KBM-7 (cell line): ENCODE results near the gene DENND1A.

Source experiments
- DNase-seq: peaks from one replicate; pipeline ENCODE4 v3.0.0-alpha.2; 2015
- in situ Hi-C: fragments of 300-500 bp; cut with MboI; formaldehyde crosslinking; loops from 2 replicates; pipeline ENCODE4 v1.14.3; 2020; ENCODE audit warnings: low sequenced_read_pairs, low pct_unique_long_range_greater_than_20kb, mixed read lengths

The DENND1A gene

GRCh38 chr9:123622711-123623241 lies 307.1 kb downstream of the DENND1A start:
- in situ Hi-C loops = no loop called here
- DNase-seq = no peak

- in situ Hi-C loops = no loop called here
- DNase-seq = no peak
Observed at GRCh38 chr9:123620239-123620638, 309.7 kb downstream of the DENND1A start.

GRCh38 chr9:123617952-123618678 lies 311.8 kb downstream of the DENND1A start:
- no peak for DNase-seq
- in situ Hi-C loops = no loop called here

DNA sequence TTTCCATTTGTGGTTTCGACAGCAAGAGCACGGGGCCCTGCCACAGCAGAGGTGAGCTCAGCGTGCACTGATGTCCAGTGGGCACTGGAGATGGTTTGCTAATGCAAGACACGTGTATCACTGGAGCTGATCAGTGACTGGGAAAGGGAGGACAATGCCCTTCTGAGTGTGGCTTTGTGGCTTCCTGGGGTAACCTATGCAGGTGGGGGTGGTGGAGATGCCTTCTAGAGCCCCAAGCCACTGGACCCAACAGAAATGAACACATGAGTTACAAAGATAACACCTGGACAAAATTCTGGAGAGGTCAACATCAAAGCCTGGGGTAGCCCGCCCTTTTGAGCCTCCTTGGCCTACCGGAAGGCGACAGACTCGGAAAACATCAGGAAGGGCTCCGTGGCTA lies 312.6 kb downstream of the DENND1A start:
- DNase-seq = no peak
- in situ Hi-C loops = no loop called here

DNA sequence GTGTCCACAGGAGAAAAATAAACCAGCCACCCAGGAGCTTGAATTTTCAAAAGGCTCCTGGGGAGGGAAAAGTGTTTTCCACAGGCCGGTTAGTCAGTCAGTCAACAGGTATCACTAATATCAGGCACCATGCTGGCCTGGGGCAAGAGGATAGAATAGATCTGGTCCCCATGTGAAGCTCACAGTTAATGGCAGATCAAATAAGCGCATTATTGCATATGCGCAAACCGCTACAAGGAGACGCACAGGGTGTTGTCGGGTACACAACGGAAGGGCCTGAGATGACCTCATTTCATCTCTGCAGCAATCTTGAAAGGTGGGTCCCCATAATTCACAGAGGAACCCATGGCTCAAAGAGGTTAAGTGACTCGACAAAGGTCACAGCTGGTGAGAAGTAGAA lies 313.2 kb downstream of the DENND1A start:
- no peak for DNase-seq
- in situ Hi-C loops = no loop called here

DNA sequence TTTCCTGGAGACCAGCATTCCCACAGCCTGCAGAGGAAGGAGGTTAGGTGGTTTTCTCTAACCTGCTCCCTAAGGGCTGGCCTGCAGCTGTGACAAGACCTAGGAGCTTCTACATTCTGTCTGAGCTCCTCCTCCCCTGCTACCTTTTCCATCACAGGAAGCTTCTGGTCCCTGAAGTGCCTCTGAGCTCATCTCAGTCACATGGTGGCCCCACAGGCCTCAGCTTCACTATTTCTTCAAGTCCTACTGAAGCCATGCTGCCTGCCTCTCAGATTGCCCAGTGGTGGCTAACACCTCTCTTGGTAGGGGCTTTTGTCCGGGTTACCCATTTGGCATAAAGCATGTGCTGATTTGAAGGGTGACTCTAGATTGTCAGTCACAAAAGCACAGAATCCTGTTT lies 314.5 kb downstream of the DENND1A start:
- in situ Hi-C loops = no loop called here
- no peak for DNase-seq

- DNase-seq = no peak
- in situ Hi-C loops = no loop called here
Observed at GRCh38 chr9:123614306-123615263, 315.3 kb downstream of the DENND1A start.

- in situ Hi-C loops = no loop called here
- no peak for DNase-seq
Observed at GRCh38 chr9:123611226-123611625, 318.7 kb downstream of the DENND1A start.

GRCh38 chr9:123609844-123610243 lies 320.1 kb downstream of the DENND1A start:
- DNase-seq = no peak
- in situ Hi-C loops = no loop called here

DNA sequence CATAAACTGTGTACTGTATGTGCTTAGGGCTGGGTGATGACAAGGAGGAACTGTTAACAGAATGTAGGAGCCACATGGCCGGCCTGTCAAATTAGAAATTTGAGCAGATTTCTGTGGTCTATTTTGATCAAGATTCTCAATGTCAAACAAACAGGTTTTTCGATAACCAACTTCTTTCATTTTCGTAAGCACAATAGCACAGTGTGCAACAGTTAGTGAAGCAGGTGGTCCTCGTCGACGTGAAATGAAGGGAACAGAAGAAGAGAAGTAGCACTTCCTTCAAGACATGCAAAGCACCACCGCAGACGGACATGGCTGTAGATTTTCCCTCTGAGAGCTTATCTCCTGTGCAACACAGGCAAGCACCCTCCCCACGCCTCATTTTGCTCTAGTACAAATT lies 321.8 kb downstream of the DENND1A start:
- DNase-seq = no peak
- in situ Hi-C loops = no loop called here

- in situ Hi-C loops = no loop called here
- no peak for DNase-seq
Observed at GRCh38 chr9:123607479-123607878, 322.4 kb downstream of the DENND1A start.

- DNase-seq = no peak
- in situ Hi-C loops = no loop called here
Observed at GRCh38 chr9:123606141-123606540, 323.8 kb downstream of the DENND1A start.

- DNase-seq = no peak
- in situ Hi-C loops = no loop called here
Observed at GRCh38 chr9:123605286-123605685, 324.6 kb downstream of the DENND1A start.

GRCh38 chr9:123604861-123605260 lies 325.1 kb downstream of the DENND1A start:
- in situ Hi-C loops = no loop called here
- no peak for DNase-seq

- no peak for DNase-seq
- in situ Hi-C loops = no loop called here
Observed at GRCh38 chr9:123601828-123602227, 328.1 kb downstream of the DENND1A start.

GRCh38 chr9:123599781-123600180 lies 330.1 kb downstream of the DENND1A start:
- no peak for DNase-seq
- in situ Hi-C loops = no loop called here

DNA sequence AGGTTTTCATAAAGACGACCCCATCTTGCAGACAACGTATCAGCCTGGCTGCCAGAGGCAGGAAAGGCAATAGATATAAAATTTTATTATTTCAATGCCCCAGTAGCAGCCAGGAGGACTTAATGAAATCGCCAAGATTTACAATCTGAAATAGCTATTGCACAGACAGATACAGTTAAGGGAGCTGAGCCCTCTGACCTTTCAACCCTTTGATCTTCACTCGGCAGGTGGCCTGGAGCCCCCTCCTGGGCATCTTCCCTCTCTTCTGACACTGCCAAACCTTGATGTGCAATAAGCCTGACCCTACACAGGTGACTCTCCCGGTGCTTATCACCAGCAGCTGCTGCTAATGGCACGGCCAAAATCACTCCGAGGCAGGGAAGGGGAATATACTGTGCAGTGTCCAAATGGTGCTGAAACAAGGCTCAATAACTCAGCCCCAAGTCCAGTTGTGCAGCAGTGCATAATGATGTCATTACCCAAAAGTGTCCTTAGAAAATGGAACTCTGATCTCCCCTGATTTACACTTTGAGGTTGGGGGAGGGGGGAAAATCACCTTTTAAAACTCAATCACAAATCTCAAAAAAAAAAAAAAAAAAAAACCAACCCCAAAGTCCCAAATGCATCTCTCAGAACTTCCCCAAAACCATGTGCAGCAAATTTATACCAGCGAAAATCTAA lies 331.9 kb downstream of the DENND1A start:
- in situ Hi-C loops = no loop called here
- DNase-seq = no peak

DNA sequence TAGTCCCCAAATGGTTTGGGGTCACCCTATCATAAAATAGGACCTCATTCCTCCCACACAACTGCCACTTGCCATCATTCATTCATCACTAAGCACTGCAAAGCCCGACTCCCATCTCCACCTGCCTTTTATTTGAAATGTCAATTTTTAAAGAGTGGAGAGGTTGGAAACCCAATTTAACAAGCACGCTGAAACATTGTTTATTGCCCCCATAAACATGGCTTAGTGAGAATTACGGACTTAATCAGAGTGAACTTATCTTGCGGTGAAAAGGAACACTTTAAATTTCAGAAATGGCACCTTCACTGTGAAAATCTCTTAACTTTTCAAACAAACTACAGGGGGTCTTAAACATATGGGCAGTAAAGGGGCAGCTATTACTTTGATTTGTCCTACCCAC lies 332.9 kb downstream of the DENND1A start:
- no peak for DNase-seq
- in situ Hi-C loops = no loop called here

DNA sequence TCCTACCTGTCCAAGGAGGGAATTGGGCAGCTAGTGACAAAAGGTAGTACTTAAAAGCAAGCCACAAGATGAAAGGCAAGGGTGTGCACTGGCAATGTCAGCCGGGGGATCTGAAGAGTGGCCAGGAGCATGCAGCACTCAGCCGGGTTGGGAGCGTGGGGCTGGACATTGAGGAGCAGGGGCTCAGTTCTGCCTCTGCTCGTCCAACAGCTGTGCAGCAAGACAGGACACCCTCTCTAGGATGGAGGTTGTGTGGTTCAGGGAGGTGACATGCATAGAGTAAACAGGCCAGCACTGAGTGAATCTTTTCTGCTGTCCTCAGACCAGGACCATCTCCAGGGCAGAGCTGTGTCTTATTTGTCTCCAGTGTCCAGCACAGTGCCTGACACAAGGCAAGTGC lies 338.6 kb downstream of the DENND1A start:
- in situ Hi-C loops = no loop called here
- no peak for DNase-seq

DNA sequence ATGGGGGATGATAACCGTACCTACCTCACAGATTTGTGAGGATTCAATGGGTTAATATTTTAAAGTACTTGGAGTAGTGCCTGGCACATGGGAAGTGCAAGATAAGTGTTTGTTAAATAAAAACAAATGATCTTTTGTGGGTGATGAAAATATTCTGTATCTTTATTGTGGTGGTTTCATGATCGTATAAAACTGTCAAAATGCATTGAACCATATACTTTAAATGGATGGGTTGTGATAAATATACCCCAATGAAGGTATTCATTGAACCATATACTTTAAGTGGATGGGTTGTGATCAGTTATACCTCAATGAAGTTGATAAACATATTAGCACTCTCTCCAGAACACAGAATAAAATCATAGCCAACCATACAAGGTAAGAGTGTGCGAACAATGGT lies 339.4 kb downstream of the DENND1A start:
- in situ Hi-C loops = no loop called here
- no peak for DNase-seq
